HepG2 (cell line): ENCODE data around the gene BHLHE23. TPM values are rescaled to one million over a fixed set of nuclear protein-coding genes. Genes with fewer than 3 reads are reported as not detected.
A peak's percentile ranks its signal among the peaks of the same experiment; 100 is the strongest.

Experiments
- HNRNPK ChIP-seq: fragments of 200-400 bp; formaldehyde crosslinking; IDR thresholded peaks from 2 replicates; pipeline ENCODE4 v1.6.1; 2018; ENCODE audit warnings: low read length, low read depth, moderate library complexity, mild to moderate bottlenecking; ENCODE audit not compliant: poor library complexity, severe bottlenecking
- HNRNPL ChIP-seq: fragments of 200-400 bp; formaldehyde crosslinking; IDR thresholded peaks from 2 replicates; pipeline ENCODE4 v1.6.1; 2017; ENCODE audit warnings: mild to moderate bottlenecking, low read depth, low read length
- PHF5A ChIP-seq: IDR thresholded peaks from one replicate; pipeline ENCODE4 v1.6.1; 2018; ENCODE audit warnings: low read depth, missing genetic modification reagents; ENCODE audit not compliant: unreplicated experiment
- PLSCR1 ChIP-seq: sonication (generic); formaldehyde crosslinking; IDR thresholded peaks from 2 replicates; pipeline ENCODE4 v1.5.0; 2020; ENCODE audit warnings: missing genetic modification reagents, mild to moderate bottlenecking, borderline replicate concordance
- RXRB ChIP-seq: IDR thresholded peaks from 2 replicates; pipeline ENCODE4 v1.6.1; 2016; ENCODE audit warnings: borderline replicate concordance, missing genetic modification reagents, missing compliant biosample characterization
- THAP11 ChIP-seq: IDR thresholded peaks from 2 replicates; pipeline ENCODE4 v1.6.1; 2016; ENCODE audit warnings: missing biosample characterization, missing genetic modification reagents
- TOE1 ChIP-seq: sonication (generic); formaldehyde crosslinking; IDR thresholded peaks from 2 replicates; pipeline ENCODE4 v1.4.0; 2020; ENCODE audit warnings: mild to moderate bottlenecking, missing genetic modification reagents
- TOPORS ChIP-seq: sonication (generic); formaldehyde crosslinking; IDR thresholded peaks from 2 replicates; pipeline ENCODE4 v1.8.0; 2023; ENCODE audit warnings: mild to moderate bottlenecking, missing genetic modification reagents
- TRIM22 ChIP-seq: fragments of 450-650 bp; IDR thresholded peaks from 2 replicates; pipeline ENCODE4 v1.6.1; 2017
- U2AF2 ChIP-seq: fragments of 200-400 bp; formaldehyde crosslinking; IDR thresholded peaks from 2 replicates; pipeline ENCODE4 v1.6.1; 2017; ENCODE audit warnings: low read depth, mild to moderate bottlenecking, low read length
- ZBTB7B ChIP-seq: sonication (generic); formaldehyde crosslinking; IDR thresholded peaks from 2 replicates; pipeline ENCODE4 v1.4.0; 2020; ENCODE audit warnings: missing genetic modification reagents
- ZC3H13 ChIP-seq: sonication (generic); formaldehyde crosslinking; IDR thresholded peaks from 2 replicates; pipeline ENCODE4 v1.8.1; 2023; ENCODE audit warnings: mild to moderate bottlenecking, missing genetic modification reagents, moderate library complexity
- ZNF12 ChIP-seq: sonication (generic); formaldehyde crosslinking; IDR thresholded peaks from 2 replicates; pipeline ENCODE4 v1.5.0; 2020; ENCODE audit warnings: missing genetic modification reagents
- ZNF124 ChIP-seq: sonication (generic); formaldehyde crosslinking; IDR thresholded peaks from 2 replicates; pipeline ENCODE4 v1.4.0; 2020; ENCODE audit warnings: missing genetic modification reagents
- ZNF234 ChIP-seq: sonication (generic); formaldehyde crosslinking; conservative IDR thresholded peaks from 2 replicates; pipeline ENCODE4 v1.5.1; 2020; ENCODE audit warnings: mild to moderate bottlenecking, missing genetic modification reagents
- ZNF256 ChIP-seq: sonication (generic); formaldehyde crosslinking; conservative IDR thresholded peaks from 2 replicates; pipeline ENCODE4 v1.4.0; 2020; ENCODE audit warnings: missing genetic modification reagents
- ZNF33B ChIP-seq: sonication (generic); formaldehyde crosslinking; IDR thresholded peaks from 2 replicates; pipeline ENCODE4 v1.5.1; 2020; ENCODE audit warnings: mild to moderate bottlenecking, missing genetic modification reagents
- ZNF543 ChIP-seq: sonication (generic); formaldehyde crosslinking; IDR thresholded peaks from 2 replicates; pipeline ENCODE4 v1.4.0; 2020; ENCODE audit warnings: mild to moderate bottlenecking, missing genetic modification reagents
- ZNF570 ChIP-seq: sonication (generic); formaldehyde crosslinking; IDR thresholded peaks from 2 replicates; pipeline ENCODE4 v1.4.0; 2020; ENCODE audit warnings: mild to moderate bottlenecking, missing genetic modification reagents, borderline replicate concordance
- ZNF598 ChIP-seq: sonication (generic); formaldehyde crosslinking; IDR thresholded peaks from 2 replicates; pipeline ENCODE4 v1.5.1; 2020; ENCODE audit warnings: mild to moderate bottlenecking, missing genetic modification reagents, borderline replicate concordance
- ZNF678 ChIP-seq: sonication (generic); formaldehyde crosslinking; IDR thresholded peaks from 2 replicates; pipeline ENCODE4 v1.4.0; 2020; ENCODE audit warnings: mild to moderate bottlenecking, missing genetic modification reagents
- polyA plus RNA-seq, 8 experiments: library from polyadenylated mRNA; depleted of rRNA in 3 of 8; stranded (reverse) in 7 of 8; unstranded in 1 of 8; fragments of >200 nt; fragmentation: Illumina TruSeq in 4 of 8; extraction: Trizol in 4 of 8; gene quantifications; 2 replicates each; pipeline versions ENCODE4 v1.2.1 to v1.2.3, GENCODE V29; 2011 to 2016; ENCODE audit warnings: low read depth in 4 of 8, missing spikeins in 1 of 8, mixed read lengths in 1 of 8; ENCODE audit not compliant: insufficient read depth in 1 of 8
- total RNA-seq, 5 experiments: library from RNA; depleted of rRNA; stranded (reverse); fragments of >200 nt; fragmentation: Illumina TruSeq; extraction: Trizol; gene quantifications; 2 replicates each; pipeline ENCODE4 v1.2.3, GENCODE V29; 2016; ENCODE audit warnings: low read depth in 1 of 5
- TF ChIP-seq, protein P1 (sequence below): sonication (generic); formaldehyde crosslinking; IDR thresholded peaks from 2 replicates; pipeline ENCODE4 v1.5.1; 2020; ENCODE audit warnings: missing genetic modification reagents, mild to moderate bottlenecking, borderline replicate concordance
- TF ChIP-seq, protein P2 (sequence below): sonication (generic); formaldehyde crosslinking; IDR thresholded peaks from 2 replicates; pipeline ENCODE4 v1.5.1; 2020; ENCODE audit warnings: missing genetic modification reagents, mild to moderate bottlenecking, borderline replicate concordance
- TF ChIP-seq, protein P3 (sequence below): sonication (generic); formaldehyde crosslinking; IDR thresholded peaks from 2 replicates; pipeline ENCODE4 v1.5.1; 2020; ENCODE audit warnings: missing genetic modification reagents, mild to moderate bottlenecking, borderline replicate concordance

Gene BHLHE23
- total and polyA plus RNA-seq, 2 of the 13 experiments (the other 11 are each of a cell fraction or from before 2014, with no cell fraction given), result not detected

DNA sequence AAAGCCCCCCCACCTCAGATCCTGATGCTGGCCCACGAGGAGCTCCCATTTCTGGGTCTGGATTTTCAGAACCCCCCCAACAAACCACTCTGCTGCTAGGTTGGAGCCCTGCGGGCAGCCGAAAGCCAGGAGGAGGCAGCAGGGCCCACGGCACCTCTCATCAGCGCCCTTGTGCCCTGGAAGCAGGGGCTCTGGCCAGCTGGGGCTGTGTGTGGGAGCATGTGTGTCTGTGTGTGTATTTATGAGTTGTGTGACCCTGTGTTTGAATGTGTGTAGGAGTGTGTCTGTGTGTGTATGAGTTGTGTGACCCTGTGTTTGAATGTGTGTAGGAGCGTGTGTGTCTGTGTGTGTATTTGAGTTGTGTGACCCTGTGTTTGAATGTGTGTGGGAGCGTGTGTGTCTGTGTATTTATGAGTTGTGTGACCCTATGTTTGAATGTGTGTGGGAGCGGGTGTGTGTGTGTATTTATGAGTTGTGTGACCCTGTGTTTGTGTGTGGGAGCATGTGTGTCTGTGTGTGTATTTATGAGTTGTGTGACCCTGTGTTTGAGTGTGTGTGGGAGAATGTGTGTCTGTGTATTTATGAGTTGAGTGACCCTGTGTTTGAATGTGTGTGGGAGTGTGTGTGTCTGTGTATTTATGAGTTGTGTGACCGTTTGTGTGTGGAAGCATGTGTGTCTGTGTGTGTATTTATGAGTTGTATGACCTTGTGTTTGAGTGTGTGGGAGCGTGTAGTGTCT lies 35.4 kb downstream of the BHLHE23 start (continued):
- TF ChIP-seq ZC3H13 (0 out of 2 replicates have a peak, but pooled peaks have one; percentile 26), RXRB (CRISPR knock-in tag) (no peak), ZNF598 (0 out of 2 replicates have a peak, but pooled peaks have one; percentile 18), THAP11 (CRISPR knock-in tag) (no peak), ZNF256 (CRISPR knock-in tag) (no peak), TOPORS (0 out of 2 replicates have a peak, but pooled peaks have one; percentile 62), HNRNPK (no peak), TOE1 (CRISPR knock-in tag) (no peak), U2AF2 (no peak), ZNF678 (CRISPR knock-in tag) (no peak), ZNF570 (CRISPR knock-in tag) (no peak), PHF5A (no peak), ZNF124 (CRISPR knock-in tag) (no peak), ZBTB7B (CRISPR knock-in tag) (no peak), ZNF33B (0 out of 2 replicates have a peak, but pooled peaks have one; percentile 65), PLSCR1 (CRISPR knock-in tag) (no peak), TRIM22 (0 out of 2 replicates have a peak, but pooled peaks have one; percentile 20), ZNF234 (no peak), ZNF12 (no peak), ZNF543 (CRISPR knock-in tag) (peak; percentile 1; the same call in 1 of the 2 replicates), HNRNPL (no peak)
- TF ChIP-seq, protein P1, sequence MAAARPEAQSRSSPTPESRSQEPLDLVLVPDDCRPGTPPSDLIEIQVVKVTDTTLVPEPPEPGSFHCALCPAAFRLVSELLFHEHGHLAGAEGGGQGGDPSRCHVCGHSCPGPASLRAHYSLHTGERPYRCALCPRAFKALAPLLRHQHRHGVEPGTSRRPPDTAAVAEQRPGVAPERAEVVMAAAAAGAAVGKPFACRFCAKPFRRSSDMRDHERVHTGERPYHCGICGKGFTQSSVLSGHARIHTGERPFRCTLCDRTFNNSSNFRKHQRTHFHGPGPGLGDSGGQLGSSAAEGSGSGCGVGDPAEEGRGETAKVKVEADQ, result 0 out of 2 replicates have a peak, but pooled peaks have one; percentile 44
- TF ChIP-seq, protein P2, sequence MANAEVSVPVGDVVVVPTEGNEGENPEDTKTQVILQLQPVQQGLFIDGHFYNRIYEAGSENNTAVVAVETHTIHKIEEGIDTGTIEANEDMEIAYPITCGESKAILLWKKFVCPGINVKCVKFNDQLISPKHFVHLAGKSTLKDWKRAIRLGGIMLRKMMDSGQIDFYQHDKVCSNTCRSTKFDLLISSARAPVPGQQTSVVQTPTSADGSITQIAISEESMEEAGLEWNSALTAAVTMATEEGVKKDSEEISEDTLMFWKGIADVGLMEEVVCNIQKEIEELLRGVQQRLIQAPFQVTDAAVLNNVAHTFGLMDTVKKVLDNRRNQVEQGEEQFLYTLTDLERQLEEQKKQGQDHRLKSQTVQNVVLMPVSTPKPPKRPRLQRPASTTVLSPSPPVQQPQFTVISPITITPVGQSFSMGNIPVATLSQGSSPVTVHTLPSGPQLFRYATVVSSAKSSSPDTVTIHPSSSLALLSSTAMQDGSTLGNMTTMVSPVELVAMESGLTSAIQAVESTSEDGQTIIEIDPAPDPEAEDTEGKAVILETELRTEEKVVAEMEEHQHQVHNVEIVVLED (CRISPR knock-in tag), result 0 out of 2 replicates have a peak, but pooled peaks have one; percentile 43
- TF ChIP-seq, protein P3, sequence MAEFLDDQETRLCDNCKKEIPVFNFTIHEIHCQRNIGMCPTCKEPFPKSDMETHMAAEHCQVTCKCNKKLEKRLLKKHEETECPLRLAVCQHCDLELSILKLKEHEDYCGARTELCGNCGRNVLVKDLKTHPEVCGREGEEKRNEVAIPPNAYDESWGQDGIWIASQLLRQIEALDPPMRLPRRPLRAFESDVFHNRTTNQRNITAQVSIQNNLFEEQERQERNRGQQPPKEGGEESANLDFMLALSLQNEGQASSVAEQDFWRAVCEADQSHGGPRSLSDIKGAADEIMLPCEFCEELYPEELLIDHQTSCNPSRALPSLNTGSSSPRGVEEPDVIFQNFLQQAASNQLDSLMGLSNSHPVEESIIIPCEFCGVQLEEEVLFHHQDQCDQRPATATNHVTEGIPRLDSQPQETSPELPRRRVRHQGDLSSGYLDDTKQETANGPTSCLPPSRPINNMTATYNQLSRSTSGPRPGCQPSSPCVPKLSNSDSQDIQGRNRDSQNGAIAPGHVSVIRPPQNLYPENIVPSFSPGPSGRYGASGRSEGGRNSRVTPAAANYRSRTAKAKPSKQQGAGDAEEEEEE (CRISPR knock-in tag), result no peak
